Esophagus mucosa (tissue), 1 donor: ENCODE data around the gene EXOC3L2. TPM values are rescaled to one million over a fixed set of nuclear protein-coding genes. Genes with fewer than 3 reads are reported as not detected.
"Not testable (repeated sequence)": the region's sequence is repeated elsewhere in the genome, so short reads cannot be mapped to it uniquely, and the experiment has no call there.

Source experiments
- ATAC-seq: fragments of 200-7000 bp; cut with Tn5 transposase; one replicate; pipeline ENCODE4 v1.9.1; 2020
- total RNA-seq: library from RNA; stranded (reverse); gene quantifications from one replicate; pipeline ENCODE4 v1.2.4, GENCODE V29; 2023
- donor health status: DM: yes; HTN: yes; CAD: no.

Gene EXOC3L2
- total RNA-seq = 1.1 TPM

DNA sequence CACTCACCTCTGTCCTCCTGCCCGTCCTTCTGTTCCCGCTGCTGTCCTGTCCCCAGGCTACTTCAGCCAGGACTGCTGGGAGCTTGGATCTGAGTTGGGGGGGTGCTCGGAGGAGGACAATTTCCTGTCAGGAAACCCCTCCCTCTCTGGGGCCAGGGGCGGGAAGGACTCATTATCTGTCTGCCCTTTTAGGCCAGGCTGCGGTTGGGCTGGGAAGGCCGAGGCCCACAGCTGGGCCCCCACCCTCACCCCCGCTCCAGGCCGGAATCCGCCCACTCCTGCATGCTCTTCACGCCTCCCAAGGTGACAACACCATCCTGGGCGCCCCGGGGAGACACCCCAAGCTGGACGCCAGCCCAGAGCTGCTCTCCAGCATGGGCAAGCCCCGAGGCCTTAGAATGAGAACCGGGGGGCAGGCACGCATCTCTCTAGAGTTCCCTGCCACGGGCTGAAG lies at the start of gene EXOC3L2:
Gene EXOC3L2, minus strand, starts transcription at position 74 of the 454 bp plus-strand sequence. CDS start 6,362 bp downstream, outside the sequence.
- ATAC-seq = no peak

- no peak for ATAC-seq
Measured at GRCh38 chr19:45294291-45295029, 49.3 kb upstream of the EXOC3L2 start.

GRCh38 chr19:45293682-45294081 lies 48.5 kb upstream of the EXOC3L2 start:
- peak; percentile 64 for ATAC-seq

DNA sequence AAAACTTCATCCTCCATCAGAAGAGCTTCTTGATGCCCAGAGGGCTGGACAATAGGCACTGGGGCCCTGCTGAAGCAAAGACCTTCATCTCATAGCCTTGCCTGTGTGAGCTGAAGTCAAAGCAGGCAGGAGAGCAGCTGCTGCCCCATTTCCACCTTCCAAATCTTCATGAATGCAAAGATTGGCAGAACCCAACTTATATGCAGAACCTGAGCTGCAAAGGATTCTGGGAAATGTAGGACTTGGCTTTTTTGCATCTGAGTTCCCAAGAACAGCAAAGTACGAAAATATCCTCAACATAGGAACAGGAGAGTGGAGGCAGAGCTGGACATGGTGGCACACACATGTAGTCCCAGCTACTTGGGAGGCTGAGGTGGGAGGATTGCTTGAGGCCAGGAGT lies 46.6 kb upstream of the EXOC3L2 start:
- no peak for ATAC-seq

- peak; percentile 29 for ATAC-seq
Measured at GRCh38 chr19:45290381-45290931, 45.2 kb upstream of the EXOC3L2 start.

DNA sequence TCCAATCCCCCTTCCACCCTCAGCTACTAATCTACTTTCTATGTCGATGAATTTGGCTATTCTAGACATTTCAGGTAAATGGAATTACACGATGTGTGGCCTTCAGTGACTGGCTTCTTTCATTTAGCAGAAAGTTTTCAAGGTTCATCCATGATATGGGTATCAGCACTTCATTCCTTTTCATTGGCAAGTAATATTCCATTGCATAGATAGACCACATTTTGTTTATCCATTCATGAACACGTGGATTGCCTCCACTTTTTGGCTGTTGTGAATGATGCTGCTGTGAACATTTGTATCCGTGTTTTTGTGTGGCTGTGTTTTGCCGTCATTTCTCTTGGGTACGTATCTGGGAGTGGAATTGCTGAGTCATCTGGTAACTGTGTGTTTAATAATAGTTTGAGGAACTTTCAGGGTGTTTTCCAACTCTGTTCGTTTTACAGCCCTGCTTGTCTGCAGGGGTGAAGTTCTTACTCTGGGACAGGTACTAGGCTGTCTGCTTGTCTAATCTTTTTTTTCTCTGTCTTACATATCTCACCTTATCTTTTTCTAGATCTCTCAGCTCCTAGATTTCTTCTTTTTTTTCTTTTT lies 38.3 kb upstream of the EXOC3L2 start:
- ATAC-seq = no peak

DNA sequence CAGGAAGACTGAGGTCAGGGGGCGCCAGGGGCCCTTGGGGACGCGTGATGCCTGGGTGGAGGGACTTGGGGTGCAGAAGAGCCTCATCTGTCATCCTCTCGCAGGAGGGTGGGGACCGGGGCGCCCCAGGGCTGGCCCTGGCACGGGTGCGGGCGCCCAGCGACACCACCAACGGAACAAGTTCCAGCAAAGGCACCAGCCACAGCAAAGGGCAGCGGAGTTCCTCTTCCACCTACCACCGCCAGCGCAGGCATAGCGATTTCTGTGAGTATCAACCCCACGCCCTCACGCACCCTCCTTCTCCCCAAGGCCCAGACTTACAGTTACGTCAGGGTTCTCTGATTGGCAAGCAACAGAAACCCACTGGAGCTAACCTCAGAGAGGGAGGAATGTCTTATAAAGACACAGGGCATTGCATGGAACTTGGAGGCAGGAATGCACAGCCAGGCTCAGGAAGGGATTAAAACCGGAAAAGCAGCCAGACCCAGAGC lies 35.3 kb upstream of the EXOC3L2 start:
- ATAC-seq = no peak

DNA sequence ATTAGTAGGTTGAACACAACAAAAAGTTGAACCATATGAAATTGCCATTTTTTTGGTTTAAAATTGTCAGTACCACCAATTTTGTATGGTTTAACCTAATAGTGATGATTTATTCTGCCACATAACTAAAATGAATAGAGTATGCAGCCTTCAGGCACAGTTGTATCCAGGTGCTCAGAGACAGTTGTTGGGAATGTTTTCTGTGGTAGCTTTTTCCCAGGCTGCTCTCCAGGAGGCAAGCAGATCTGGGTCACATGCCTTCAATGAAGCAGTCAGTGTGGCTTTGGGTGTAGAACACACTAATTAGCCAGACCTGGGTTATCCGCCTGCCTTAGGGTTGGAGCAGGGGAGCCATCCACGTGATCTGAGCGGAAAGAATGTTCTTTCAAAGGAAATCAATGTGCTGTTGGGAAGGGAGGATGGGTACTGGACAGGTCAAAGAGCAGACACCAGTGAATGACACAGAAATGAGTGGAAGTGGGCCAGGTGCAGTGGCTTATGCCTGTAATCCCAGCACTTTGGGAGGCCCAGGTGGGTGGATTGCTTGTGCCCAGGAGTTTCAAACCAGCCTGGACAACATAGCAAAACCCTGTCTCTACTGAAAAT lies 34.5 kb upstream of the EXOC3L2 start:
- ATAC-seq = no peak

DNA sequence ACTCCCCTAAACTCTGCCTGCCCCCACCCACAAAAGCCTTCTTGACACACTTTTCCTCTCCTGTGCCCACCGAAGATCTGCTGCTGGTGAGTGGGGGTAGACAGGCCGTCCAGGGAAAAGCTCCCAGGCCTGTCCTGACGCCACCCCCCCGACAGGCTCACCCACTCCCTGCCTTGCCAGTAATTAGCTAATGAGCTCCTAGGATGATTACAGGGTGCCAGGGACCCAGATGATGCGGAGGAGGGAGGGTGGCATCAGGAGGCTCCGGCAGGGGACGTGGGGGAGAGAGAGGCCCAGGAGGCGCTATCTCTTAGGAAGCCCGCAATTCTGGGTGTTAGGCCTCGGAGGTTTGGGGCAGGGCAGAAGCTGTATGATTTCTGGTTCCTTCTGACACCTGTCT lies 32.9 kb upstream of the EXOC3L2 start:
- ATAC-seq = no peak

GRCh38 chr19:45276284-45276687 lies 31.1 kb upstream of the EXOC3L2 start:
- ATAC-seq = no peak

- no peak for ATAC-seq
Measured at GRCh38 chr19:45275370-45275971, 30.3 kb upstream of the EXOC3L2 start.

DNA sequence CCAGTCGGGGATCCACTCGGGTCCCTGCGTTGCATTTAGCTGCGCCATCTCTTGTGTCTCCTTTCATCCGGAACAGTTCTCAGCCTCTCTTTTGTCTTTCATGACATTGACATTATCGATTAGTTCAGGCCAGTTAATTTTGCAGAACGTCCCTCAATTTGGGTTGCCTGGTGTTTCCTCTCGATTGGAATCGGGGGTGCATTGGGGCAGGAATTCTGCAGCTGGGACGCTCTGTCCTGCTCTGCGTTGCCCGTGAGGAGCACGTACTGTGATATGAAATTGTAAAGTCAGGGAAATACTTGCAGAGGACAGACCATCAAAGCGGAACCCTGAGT lies 28.3 kb upstream of the EXOC3L2 start:
- ATAC-seq = no peak

- peak; percentile 20 for ATAC-seq
Measured at GRCh38 chr19:45271735-45272108, 26.5 kb upstream of the EXOC3L2 start.

DNA sequence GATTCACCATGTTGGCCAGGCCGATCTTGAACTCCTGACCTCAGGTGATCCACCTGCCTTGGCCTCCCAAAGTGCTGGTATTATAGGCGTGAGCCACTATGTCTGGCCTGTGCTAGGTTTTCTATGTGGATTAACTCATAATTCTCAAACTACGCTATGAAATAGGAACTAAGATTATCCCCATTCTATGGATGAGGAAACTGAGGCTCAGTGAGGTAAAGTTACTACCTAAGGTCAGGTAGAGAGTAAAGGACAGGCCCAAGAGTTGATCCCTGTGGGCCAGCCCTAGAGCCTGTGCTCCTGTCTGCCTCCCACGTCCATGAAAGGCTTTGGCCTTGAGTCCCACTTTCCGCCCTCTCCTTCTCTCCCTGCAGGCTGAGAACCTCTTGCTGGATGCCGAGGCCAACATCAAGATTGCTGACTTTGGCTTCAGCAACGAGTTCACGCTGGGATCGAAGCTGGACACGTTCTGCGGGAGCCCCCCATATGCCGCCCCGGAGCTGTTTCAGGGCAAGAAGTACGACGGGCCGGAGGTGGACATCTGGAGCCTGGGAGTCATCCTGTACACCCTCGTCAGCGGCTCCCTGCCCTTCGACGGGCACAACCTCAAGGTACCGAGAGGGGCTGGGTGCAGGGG lies 26.0 kb upstream of the EXOC3L2 start:
- ATAC-seq = no peak

DNA sequence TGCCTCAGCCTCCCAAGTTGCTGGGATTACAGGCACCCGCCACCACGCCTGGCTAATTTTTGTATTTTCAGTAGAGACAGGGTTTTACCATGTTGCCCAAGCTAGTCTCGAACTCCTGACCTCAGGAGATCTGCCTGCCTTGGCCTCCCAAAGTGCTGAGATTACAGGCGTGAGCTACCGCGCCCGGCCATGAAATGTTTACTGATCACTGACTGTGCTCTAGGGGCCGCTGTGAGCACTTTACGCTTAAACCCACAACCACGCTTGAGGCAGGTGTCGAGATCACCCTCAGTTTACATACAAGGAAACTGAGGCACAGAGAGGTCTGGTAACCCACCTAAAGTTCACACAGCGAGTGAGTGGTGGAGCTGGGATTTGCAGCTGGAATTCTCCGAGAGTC lies 24.7 kb upstream of the EXOC3L2 start:
- not testable (repeated sequence) for ATAC-seq

GRCh38 chr19:45267296-45267695 lies 22.1 kb upstream of the EXOC3L2 start:
- ATAC-seq = no peak

GRCh38 chr19:45265375-45265774 lies 20.2 kb upstream of the EXOC3L2 start:
- ATAC-seq = peak; percentile 22

DNA sequence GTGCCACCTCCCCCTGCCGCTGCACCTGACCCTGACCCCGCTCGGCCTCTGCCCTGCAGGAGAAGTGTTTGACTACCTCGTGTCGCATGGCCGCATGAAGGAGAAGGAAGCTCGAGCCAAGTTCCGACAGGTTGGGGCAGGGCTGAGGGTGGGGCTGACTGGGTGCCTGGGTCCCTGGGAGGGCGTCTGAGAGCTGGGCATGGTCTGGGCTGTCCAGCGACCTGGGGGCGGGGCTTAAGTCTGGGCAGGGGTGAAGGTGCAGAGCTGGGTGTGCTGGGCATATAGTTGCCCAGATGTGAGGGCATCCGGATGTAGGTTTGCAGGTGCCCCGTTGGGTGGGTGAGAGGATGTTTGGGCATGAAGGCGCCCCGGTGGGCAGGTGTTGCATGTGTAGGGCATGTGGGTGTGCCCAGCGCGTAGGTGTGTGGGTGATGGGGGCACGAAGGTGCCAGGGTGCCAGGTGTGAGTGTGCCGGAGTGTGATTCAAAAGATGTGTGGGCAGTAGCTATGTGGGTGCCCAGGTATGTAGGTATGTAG lies 19.6 kb upstream of the EXOC3L2 start:
- ATAC-seq = peak; percentile 53

DNA sequence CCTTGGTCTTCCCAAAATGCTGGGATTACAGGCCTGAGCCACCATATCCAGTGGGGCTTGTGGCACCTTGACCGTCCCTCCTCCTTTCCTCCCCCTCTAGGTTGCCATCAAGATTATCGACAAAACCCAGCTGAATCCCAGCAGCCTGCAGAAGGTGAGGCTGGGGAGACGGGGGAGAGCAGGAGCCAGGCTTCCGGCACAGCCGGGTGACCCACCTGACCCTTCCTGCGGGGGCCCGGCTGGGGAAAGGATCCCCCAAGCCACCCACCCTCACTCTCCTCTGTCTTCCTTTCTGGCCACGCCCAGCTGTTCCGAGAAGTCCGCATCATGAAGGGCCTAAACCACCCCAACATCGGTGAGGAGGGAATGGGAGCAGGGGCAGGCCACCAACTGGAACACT lies 17.8 kb upstream of the EXOC3L2 start:
- ATAC-seq = no peak

GRCh38 chr19:45262570-45262969 lies 17.4 kb upstream of the EXOC3L2 start:
- ATAC-seq = no peak

DNA sequence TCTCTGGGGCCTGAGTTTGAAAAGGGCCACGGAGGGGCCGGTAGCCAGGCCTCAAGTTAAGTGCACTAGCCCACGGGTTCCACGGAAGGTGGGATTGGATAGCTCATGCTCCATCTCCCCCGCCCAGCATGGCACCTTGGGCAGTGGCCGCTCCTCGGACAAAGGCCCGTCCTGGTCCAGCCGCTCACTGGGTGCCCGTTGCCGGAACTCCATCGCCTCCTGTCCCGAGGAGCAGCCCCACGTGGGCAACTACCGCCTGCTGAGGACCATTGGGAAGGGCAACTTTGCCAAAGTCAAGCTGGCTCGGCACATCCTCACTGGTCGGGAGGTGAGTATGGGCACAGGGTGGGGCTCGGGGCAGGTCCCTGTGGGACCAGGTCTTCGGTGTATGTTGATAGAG lies 13.7 kb upstream of the EXOC3L2 start:
- ATAC-seq = no peak

- no peak for ATAC-seq
Measured at GRCh38 chr19:45256836-45257235, 11.6 kb upstream of the EXOC3L2 start.
